Coronary artery (tissue), 2 donors: ENCODE results near the gene TDRD12.
"Not testable (repeated sequence)": the region's sequence is repeated elsewhere in the genome, so short reads cannot be mapped to it uniquely, and the experiment has no call there.

Experiments used
- DNase-seq: peaks from one replicate; pipeline ENCODE4 v3.0.0-alpha.2; 2017; ENCODE audit warnings: low spot score
- H3K27ac ChIP-seq, 2 donors: fragments of 200-600 bp; sonication (generic); one replicate each; pipeline ENCODE4 v1.5.1; 2016 to 2019
- H3K4me3 ChIP-seq: fragments of 200-600 bp; sonication (generic); 2 replicates; pipeline ENCODE4 v1.5.1; 2016; ENCODE audit warnings: mild to moderate bottlenecking, moderate library complexity
- TF ChIP-seq, protein P1 (sequence below): fragments of 200-600 bp; sonication (generic); IDR thresholded peaks from one replicate; pipeline ENCODE4 v1.5.1; 2019; ENCODE audit warnings: antibody characterized with exemption

The TDRD12 gene

DNA sequence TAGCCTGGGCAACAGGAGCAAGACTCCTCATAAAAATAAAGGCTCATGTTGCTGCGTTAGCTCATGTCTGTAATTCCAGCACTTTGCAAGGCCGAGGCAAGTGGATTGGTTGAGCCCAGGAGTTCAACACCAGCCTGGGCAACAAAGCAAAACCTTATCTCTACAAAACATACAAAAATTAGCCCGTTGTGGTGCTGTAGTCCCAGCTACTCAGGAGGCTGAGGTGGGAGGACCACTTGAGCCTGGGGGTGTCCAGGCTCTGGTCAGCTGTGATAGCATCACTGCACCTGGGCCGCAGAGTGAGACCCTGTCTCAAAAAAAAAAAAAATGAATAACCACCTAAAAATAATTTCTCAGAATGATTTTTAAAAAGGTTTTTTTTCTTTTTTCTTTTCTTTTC, 31.9 kb upstream of the TDRD12 start:
- no peak for DNase-seq
- Histone ChIP-seq H3K4me3 (no peak overlapping the region), H3K27ac (no peak overlapping the region)
- TF ChIP-seq, protein P1, sequence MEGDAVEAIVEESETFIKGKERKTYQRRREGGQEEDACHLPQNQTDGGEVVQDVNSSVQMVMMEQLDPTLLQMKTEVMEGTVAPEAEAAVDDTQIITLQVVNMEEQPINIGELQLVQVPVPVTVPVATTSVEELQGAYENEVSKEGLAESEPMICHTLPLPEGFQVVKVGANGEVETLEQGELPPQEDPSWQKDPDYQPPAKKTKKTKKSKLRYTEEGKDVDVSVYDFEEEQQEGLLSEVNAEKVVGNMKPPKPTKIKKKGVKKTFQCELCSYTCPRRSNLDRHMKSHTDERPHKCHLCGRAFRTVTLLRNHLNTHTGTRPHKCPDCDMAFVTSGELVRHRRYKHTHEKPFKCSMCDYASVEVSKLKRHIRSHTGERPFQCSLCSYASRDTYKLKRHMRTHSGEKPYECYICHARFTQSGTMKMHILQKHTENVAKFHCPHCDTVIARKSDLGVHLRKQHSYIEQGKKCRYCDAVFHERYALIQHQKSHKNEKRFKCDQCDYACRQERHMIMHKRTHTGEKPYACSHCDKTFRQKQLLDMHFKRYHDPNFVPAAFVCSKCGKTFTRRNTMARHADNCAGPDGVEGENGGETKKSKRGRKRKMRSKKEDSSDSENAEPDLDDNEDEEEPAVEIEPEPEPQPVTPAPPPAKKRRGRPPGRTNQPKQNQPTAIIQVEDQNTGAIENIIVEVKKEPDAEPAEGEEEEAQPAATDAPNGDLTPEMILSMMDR = no peak

DNA sequence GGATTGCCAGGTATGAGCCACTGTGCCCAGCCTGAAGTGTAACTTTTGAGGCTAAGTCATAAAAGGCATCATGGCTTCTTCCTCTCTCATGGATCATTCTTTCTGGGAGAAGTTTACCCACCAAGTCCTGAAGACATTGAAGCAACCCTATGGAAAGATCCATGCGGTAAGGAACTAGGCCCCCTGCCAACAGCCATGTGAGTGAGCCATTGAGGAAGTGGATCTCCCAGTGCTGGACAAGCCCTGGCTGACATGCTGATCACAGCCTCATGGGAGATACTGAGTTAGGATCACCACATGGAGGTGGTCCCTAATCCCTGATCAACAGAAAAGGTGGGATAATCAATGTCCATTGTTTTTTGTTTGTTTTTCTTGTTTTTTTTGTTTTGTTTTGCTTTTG, 31.3 kb upstream of the TDRD12 start:
- no peak for DNase-seq
- Histone ChIP-seq H3K4me3 (no peak overlapping the region), H3K27ac (no peak overlapping the region)
- TF ChIP-seq, protein P1 = no peak

DNA sequence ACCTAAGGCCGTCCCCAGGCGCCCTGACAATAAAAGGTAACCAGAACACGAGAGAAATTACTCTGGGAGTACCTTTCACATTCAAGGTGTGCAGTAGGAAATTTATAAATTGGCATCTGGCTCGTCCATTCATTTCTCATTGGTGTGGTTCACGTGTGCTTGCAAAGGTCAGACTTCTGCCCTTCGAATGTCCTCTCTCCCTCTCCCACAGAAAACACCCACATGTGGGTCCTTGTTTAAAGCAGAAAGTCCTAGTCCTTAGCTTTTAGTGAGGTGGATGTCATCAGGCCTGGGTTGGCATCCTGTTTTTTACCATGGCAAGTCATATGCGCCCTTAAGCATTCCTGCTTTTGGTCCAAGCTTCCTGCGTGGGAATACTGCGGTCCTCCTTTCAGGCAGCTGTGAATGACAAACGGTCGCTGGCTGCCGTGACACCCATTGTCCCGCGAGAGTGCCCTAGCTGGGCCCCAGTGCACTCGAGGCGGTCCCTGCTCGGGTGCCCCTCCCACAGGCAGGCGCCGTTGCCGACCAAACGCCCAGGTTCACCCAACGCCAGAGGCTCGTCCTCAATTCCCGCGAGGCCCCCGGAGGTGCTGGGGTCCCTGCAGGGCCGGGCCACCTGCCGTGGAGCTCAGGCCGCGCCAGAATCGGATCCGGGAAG, 28.1 kb upstream of the TDRD12 start, which contains the start of gene NUDT19:
Gene NUDT19 (plus strand): TSS at position 531 of the 661 bp plus-strand sequence. CDS start 140 bp downstream, outside the sequence.
- H3K27ac ChIP-seq = peak within 1 kb of the TSS; percentile 61 to 88
- TF ChIP-seq, protein P1 = no peak
- peak; percentile 88 for DNase-seq
- H3K4me3 ChIP-seq = peak within 1 kb of the TSS; percentile 81

DNA sequence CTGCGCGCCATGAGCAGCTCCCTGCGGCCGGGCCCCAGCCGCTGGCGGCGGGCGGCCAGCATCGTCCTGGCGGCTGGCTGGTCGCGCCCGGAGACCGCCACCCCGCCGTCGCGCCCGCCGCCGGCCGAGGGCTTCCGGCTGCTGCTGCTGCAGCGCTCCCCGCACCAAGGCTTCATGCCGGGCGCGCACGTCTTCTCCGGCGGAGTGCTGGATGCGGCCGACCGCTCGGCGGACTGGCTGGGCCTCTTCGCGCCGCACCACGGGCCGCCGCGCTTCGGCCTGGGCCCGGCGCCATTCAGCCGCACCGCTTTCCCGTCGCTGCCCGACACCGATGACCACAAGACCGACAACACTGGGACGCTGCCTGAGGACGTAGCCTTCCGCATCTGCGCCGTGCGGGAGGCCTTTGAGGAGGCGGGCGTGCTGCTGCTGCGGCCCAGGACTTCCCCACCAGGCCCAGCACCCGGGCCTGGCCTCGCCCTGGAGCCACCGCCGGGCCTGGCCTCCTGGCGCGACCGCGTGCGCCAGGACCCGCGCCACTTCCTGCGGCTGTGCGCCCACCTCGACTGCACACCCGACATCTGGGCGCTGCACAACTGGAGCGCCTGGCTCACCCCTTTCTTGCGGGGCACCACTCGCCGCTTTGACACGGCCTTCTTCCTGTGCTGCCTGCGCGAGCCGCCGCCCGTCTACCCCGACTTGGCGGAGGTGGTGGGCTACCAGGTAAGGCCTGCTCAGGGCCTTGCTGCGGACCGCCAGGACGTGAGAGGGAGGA, 27.4 kb upstream of the TDRD12 start:
- DNase-seq = peak; percentile 79
- peak overlapping the region; percentile 61 to 88 for H3K27ac ChIP-seq
- TF ChIP-seq, protein P1 = no peak
- H3K4me3 ChIP-seq = peak overlapping the region; percentile 81

DNA sequence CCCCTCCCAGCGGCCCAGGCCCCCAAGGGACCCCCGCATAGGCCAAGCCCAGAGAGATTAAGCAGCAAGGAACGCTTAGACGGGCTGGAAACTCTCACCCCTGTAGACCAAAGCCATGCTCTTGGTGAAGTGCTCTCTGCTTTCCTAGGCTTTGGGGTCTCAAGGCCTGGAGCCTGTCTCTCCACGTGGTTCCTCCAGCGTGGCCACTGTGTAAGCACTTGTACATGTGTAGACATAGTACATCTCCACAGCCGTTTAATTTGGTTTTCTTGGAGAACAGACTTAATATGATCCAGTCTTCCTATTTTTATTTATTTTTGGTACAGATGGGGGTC, 26.9 kb upstream of the TDRD12 start:
- H3K27ac ChIP-seq = peak overlapping the region; percentile 61 to 88
- TF ChIP-seq, protein P1 = no peak
- no peak for DNase-seq
- peak overlapping the region; percentile 81 for H3K4me3 ChIP-seq

DNA sequence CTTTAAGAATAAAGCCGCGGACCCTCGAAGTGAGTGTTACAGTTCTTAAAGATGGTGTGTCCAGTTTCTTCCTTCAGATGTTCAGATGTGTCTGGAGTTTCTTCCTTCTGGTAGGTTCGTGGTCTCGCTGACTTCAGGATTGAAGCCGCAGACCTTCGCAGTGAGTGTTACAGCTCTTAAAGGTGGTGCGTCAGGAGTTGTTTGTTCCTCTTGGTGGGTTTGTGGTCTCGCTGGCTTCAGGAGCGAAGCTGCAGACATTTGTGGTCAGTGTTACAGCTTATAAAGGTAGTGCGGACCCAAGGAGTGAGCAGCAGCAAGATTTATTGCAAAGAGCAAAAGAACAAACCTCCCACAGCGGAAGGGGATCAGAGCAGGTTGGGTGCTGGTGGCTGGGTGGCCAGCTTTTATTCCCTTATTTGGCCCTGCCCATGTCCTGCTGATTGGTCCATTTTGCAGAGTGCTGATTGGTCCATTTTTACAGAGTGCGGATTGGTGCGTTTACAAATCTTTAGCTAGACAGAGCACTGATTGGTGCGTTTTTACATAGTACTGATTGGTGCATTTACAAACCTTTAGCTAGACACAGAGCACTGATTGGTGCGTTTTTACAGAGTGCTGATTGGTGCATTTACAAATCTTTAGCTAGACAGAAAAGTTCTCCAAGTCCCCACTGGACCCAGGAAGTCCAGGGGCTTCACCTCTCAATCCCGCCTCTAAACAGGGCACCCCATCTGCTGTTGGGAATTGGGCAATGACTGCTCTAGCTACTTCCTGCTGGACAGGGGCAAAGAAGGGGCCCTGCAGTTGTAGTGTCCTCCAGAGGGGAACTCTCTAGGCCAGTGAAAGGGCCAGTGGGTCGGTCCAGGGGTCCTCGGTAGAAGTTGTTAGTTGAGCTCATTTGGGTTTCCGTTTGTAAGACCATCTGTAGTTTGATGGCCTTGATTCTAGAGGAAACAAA, 26.1 kb upstream of the TDRD12 start:
- H3K27ac ChIP-seq, DNase-seq: not testable (repeated sequence)
- H3K4me3 ChIP-seq = peak overlapping the region; percentile 81

DNA sequence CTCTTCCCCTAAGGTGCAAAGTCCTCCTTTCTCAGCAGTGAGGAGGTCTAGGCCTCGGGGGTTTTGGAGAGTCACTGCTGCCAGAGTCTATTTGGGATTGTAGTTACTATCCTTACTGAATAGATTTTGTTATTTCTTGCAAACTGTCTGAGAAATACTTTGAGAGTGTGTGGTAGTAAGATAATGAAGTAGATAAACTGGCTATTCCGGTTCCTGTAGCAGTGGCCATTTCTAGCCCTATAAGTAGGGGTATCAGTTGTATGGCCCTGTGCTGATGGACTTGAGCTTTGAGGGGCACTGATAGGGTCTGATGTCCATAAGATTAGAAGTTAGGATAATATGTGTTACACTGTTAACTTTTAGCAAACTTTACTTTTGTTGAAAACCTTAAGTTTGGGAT, 25.3 kb upstream of the TDRD12 start:
- peak overlapping the region; percentile 81 for H3K4me3 ChIP-seq
- DNase-seq, H3K27ac ChIP-seq: not testable (repeated sequence)

DNA sequence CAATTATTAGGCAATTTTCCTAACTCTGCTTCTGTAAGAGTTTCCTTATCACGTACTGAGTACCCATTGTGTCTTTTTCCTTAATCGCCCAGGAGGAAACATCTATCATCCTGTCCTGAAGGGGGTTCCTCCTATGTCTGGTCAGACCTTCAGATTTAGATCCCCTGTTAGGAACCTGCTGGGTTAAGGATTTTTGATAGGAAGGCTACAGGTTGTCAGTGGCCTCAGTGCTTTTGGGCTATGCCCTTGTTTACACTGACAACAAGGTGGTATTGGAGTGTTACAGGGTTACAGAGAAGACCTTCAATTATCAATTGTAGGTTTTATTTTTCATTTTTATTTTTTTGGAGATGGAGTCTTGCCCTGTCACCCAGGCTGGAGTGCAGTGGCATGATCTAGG, 24.7 kb upstream of the TDRD12 start:
- peak overlapping the region; percentile 81 for H3K4me3 ChIP-seq
- H3K27ac ChIP-seq, DNase-seq: not testable (repeated sequence)

DNA sequence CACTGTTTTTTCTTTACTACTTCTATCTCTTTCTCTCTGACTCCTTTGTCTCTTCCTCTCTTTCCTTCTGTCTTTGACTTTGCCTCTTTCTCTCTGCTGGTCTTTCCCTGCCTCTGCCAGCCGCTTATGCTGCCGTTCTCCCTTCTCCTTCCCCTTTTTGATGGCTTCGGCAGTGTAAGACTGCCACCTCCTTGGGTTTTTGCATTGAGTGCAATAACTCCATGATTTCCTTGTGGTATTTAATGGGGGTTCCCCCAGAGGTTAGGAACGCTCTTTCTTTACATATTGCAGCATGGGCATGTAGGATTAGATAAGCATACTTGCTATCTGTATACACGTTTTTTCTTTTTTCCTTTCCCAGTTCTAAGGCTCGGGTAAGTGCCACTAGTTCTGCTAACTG, 24.1 kb upstream of the TDRD12 start:
- H3K4me3 ChIP-seq, H3K27ac ChIP-seq, DNase-seq: not testable (repeated sequence)

DNA sequence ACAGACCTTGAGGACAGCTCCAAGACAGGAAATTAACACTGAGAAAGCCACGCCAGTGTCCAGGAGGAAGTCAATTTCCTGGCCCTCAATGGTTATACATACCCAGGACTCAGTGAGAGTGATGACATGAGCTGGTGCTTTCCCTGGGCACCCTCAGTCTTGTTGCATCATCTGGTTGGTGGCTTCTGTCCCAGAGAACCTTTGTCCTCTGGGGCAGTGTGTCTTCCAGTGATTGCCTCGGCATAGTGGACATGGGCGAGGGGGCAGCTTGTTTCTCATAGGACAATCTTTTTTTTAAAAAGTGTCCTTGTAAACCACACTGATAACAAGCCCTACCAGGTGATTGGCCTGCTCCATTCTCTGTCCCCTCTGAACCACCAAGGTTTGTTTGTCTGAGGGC, 22.8 kb upstream of the TDRD12 start:
- H3K27ac ChIP-seq, DNase-seq: not testable (repeated sequence)

DNA sequence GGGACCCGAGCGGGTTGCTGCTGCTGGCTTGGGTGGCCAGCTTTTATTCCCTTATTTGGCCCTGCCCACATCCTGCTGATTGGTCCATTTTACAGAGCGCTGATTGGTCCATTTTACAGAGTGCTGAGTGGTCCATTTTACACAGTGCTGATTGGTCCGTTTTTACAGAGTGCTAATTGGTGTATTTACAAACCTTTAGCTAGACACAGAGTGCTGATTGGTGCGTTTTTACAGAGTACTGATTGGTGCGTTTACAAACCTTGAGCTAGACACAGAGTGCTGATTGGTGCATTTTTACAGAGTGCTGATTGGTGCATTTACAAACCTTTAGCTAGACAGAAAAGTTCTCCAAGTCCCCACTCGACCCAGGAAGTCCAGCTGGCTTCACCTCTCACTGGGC, 19.4 kb upstream of the TDRD12 start:
- H3K4me3 ChIP-seq, H3K27ac ChIP-seq, DNase-seq: not testable (repeated sequence)

More for the DNA sequence above, 22.8 kb upstream of the TDRD12 start:
- not testable (repeated sequence) for H3K4me3 ChIP-seq
